Measurements from ENCODE around the gene CDKN1A.

GRCh38 chr6:36663504-36664446, 14.7 kb upstream of the CDKN1A start:
- no peak for TF ChIP-seq GATA2 (IDR thresholded peaks at IDR 0.05; ENCODE audit: low read depth, low read length)
- no peak for TF ChIP-seq GATA3 (IDR thresholded peaks at IDR 0.05; ENCODE audit: low read depth, low read length)
